NB4 (cell line): Measurements from ENCODE around the gene H1-8.
"Not testable (repeated sequence)": the region's sequence is repeated elsewhere in the genome, so short reads cannot be mapped to it uniquely, and the experiment has no call there.

Experiments used
- DNase-seq: peaks from one replicate; pipeline ENCODE4 v3.0.0; 2010; ENCODE audit warnings: low read depth
- H3K4me3 ChIP-seq: one replicate; pipeline ENCODE4 v1.5.1; 2011; ENCODE audit warnings: mild to moderate bottlenecking, low read depth, low read length, moderate library complexity
- MYC ChIP-seq: IDR thresholded peaks from 2 replicates; pipeline ENCODE4 v1.6.1; 2011; ENCODE audit warnings: low read depth, low read length
- POLR2A ChIP-seq: IDR thresholded peaks from 2 replicates; pipeline ENCODE4 v1.6.1; 2011; ENCODE audit warnings: mild to moderate bottlenecking; ENCODE audit not compliant: insufficient read length; ENCODE audit errors: extremely low read depth
- TF ChIP-seq, protein P1 (sequence below): IDR thresholded peaks from one replicate; pipeline ENCODE4 v1.5.1; 2012; ENCODE audit warnings: low read depth, low read length
- TF ChIP-seq, protein P2 (sequence below): IDR thresholded peaks from 2 replicates; pipeline ENCODE4 v1.6.1; 2011; ENCODE audit warnings: low read depth, low read length

H1-8 gene

GRCh38 chr3:129514563-129514962 is 28.4 kb upstream of the H1-8 start:
- TF ChIP-seq, protein P1, sequence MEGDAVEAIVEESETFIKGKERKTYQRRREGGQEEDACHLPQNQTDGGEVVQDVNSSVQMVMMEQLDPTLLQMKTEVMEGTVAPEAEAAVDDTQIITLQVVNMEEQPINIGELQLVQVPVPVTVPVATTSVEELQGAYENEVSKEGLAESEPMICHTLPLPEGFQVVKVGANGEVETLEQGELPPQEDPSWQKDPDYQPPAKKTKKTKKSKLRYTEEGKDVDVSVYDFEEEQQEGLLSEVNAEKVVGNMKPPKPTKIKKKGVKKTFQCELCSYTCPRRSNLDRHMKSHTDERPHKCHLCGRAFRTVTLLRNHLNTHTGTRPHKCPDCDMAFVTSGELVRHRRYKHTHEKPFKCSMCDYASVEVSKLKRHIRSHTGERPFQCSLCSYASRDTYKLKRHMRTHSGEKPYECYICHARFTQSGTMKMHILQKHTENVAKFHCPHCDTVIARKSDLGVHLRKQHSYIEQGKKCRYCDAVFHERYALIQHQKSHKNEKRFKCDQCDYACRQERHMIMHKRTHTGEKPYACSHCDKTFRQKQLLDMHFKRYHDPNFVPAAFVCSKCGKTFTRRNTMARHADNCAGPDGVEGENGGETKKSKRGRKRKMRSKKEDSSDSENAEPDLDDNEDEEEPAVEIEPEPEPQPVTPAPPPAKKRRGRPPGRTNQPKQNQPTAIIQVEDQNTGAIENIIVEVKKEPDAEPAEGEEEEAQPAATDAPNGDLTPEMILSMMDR = no peak
- TF ChIP-seq, protein P2, sequence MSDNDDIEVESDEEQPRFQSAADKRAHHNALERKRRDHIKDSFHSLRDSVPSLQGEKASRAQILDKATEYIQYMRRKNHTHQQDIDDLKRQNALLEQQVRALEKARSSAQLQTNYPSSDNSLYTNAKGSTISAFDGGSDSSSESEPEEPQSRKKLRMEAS = no peak
- no peak for TF ChIP-seq POLR2A
- no peak for TF ChIP-seq MYC
- H3K4me3 ChIP-seq = no peak overlapping the region
- no peak for DNase-seq

- not testable (repeated sequence) for H3K4me3 ChIP-seq, DNase-seq
These were observed 27.7 kb upstream of the H1-8 start for GRCh38 chr3:129515108-129515820.

DNA sequence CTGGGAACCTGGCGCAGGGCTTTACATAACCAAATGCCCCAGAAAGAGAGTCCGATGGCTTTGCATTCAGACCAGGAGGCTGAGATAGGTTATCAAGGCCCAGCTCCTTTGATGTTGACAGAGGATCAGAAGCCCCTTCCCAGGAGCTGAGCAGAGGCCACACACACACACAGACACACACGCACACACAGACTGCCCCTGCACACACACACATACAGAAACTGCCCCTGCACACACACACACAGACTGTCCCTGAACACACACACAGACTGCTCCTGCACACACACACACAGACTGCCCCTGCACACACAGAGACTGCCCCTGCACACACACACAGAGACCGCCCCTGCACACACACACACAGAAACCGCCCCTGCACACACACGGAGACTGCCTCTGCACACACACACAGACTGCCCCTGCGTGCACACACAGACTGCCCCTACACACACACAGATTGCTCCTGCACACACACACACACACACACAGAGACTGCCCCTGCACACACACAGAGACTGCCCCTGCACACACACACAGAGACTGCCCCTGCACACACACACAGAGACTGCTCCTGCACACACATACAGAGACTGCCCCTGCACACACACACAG is 27.0 kb upstream of the H1-8 start:
- DNase-seq, H3K4me3 ChIP-seq: not testable (repeated sequence)

DNA sequence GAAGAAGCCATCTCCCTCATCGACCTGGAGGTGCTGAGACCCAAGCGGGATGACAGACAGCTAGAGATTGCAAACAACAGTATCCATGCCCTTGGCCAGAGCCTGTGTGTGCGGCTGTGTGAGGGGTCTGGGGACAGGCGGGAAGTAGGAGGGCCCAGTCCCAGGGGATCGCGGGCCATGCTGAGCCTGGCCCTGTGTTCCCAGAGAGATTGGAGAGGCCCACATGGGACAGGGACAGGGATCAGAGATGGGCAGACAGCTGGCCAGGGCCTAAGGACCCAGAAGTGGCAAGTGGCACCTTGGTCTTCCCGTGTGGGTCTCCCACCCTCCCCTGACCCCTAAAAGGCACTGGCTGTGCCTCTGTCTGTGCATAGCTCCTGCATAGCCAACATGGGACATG is 25.5 kb upstream of the H1-8 start:
- TF ChIP-seq, protein P2 = no peak
- TF ChIP-seq MYC = no peak
- TF ChIP-seq, protein P1 = no peak
- no peak for TF ChIP-seq POLR2A
- H3K4me3 ChIP-seq = no peak overlapping the region
- no peak for DNase-seq

DNA sequence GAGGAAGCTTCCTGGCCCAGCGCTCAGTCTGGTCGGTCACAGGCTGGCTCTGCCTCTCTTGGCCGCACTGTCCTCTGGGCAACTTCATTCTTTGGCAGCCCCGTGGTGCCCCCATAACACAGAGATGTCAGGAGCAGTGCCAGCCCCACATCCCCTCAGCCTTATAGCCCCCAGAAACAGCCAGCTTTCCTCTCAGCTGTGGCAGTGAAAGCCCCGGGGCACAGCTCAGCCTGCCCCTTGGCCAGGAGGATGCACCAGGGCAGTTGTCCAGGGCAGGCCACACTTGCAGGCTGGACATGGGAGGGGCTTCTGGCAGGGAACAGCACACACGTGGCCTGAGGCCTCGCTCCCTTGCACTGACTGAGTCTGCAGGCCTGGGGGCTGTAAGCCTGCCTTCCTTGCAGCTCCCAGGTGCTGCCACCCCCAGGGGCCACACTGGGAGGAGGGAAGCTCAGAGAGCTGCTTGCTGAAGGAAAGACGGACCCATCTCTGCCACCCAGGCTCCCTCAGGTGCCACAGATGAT is 24.9 kb upstream of the H1-8 start:
- TF ChIP-seq, protein P1 = no peak
- TF ChIP-seq, protein P2 = no peak
- no peak for TF ChIP-seq MYC
- no peak for TF ChIP-seq POLR2A

GRCh38 chr3:129518581-129518980 is 24.4 kb upstream of the H1-8 start:
- no peak overlapping the region for H3K4me3 ChIP-seq
- no peak for DNase-seq
- TF ChIP-seq, protein P1 = no peak
- no peak for TF ChIP-seq MYC
- TF ChIP-seq POLR2A = no peak
- TF ChIP-seq, protein P2 = no peak

More for the DNA sequence above, 24.9 kb upstream of the H1-8 start:
- DNase-seq = no peak
- no peak overlapping the region for H3K4me3 ChIP-seq

DNA sequence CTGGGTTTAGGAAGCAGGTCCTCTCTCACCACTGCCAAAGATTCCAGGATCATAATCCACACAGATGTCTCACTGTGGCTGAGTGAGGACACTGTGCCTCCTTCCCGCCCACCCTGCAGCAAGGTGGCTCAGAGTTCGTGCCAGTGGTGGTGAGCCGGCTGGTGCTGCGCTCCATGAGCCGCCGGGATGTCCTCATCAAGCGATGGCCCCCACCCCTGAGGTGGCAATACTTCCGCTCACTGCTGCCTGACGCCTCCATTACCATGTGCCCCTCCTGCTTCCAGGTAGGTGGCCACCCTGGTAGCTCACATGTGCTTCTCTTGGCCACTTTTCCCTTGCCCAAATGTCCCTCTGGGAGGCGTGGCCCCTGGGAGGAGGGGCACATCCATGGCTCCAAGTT is 23.5 kb upstream of the H1-8 start:
- TF ChIP-seq MYC (no peak), POLR2A (no peak)
- TF ChIP-seq, protein P2 = no peak
- TF ChIP-seq, protein P1 = no peak
- no peak overlapping the region for H3K4me3 ChIP-seq
- no peak for DNase-seq
